Transverse colon (tissue), 4 donors: ENCODE measurements around the gene FBLN2. TPM values are rescaled to one million over a fixed set of nuclear protein-coding genes. Genes with fewer than 3 reads are reported as not detected.

Source experiments
- DNase-seq: peaks from one replicate; pipeline ENCODE4 v3.0.0-alpha.2; 2019
- H3K27ac ChIP-seq, 4 donors: fragments of 200-600 bp; sonication (generic); 2 replicates each; pipeline ENCODE4 v1.5.1; 2016 to 2018; ENCODE audit warnings: inconsistent platforms in 4 of 4
- H3K27me3 ChIP-seq: fragments of 200-600 bp; sonication (generic); 2 replicates; pipeline ENCODE4 v1.5.1; 2017; ENCODE audit warnings: inconsistent platforms
- H3K36me3 ChIP-seq, 4 donors: fragments of 200-600 bp; sonication (generic); 2 replicates each; pipeline ENCODE4 v1.5.1; 2017 to 2019; ENCODE audit warnings: inconsistent platforms in 4 of 4
- H3K4me1 ChIP-seq, 4 donors: fragments of 200-600 bp; sonication (generic); 2 replicates each; pipeline ENCODE4 v1.5.1; 2017 to 2020; ENCODE audit warnings: inconsistent platforms in 4 of 4
- H3K4me3 ChIP-seq, 4 donors: fragments of 200-600 bp; sonication (generic); 1 replicate in 1 of 4; 2 replicates in 3 of 4; pipeline versions ENCODE4 v1.5.1 to v1.6.1; 2017 to 2019; ENCODE audit warnings: inconsistent platforms in 4 of 4
- H3K9me3 ChIP-seq, 2 donors: fragments of 200-600 bp; sonication (generic); 2 replicates each; pipeline ENCODE4 v1.5.1; 2017 to 2019; ENCODE audit warnings: inconsistent platforms in 2 of 2
- EP300 ChIP-seq: sonication (generic); formaldehyde crosslinking; IDR thresholded peaks from one replicate; pipeline ENCODE4 v1.6.1; 2017; ENCODE audit warnings: antibody characterized with exemption, low read depth
- POLR2A ChIP-seq: fragments of 450-650 bp; IDR thresholded peaks from one replicate; pipeline ENCODE4 v1.6.1; 2016; ENCODE audit warnings: antibody characterized with exemption, mild to moderate bottlenecking, moderate library complexity
- POLR2AphosphoS5 ChIP-seq, 3 donors: sonication (generic); formaldehyde crosslinking; IDR thresholded peaks; one replicate each; pipeline ENCODE4 v1.6.1; 2016; ENCODE audit warnings: antibody characterized with exemption in 3 of 3
- WGBS, 2 donors: methylation state at CpG; one replicate each; pipeline ENCODE4 v1.1.5; 2018; ENCODE audit warnings: low coverage in 1 of 2; 5-methylcytosine and 5-hydroxymethylcytosine counted together
- in situ Hi-C, 4 donors: fragments of 200-750 bp; cut with MboI; loops; one replicate each; pipeline versions ENCODE4 v1.15.0 to v1.15.1; 2017; ENCODE audit warnings: low sequenced_read_pairs in 3 of 4, low pct_ligation_motif_present in 1 of 4, low pct_unique_long_range_greater_than_20kb in 1 of 4
- intact Hi-C: fragments of 100-400 bp; cut with DNase I; formaldehyde crosslinking; loops from one replicate; pipeline ENCODE4 v1.15.1; 2023; ENCODE audit warnings: low total_unique reads
- total RNA-seq, 4 donors: library from RNA; depleted of rRNA; stranded (reverse); fragments of >200 nt; gene quantifications; one replicate each; pipeline ENCODE4 v1.1.0, GENCODE V29; 2016
- TF ChIP-seq, protein P1 (sequence below), 5 experiments: fragments of 200-600 bp in 3 of 5; fragments of 450-650 bp in 2 of 5; sonication (generic) in 3 of 5; IDR thresholded peaks; 1 replicate in 2 of 5; 2 replicates in 3 of 5; pipeline ENCODE4 v1.5.1; 2016 to 2017; ENCODE audit warnings: antibody characterized with exemption in 5 of 5, inconsistent platforms in 3 of 5, mild to moderate bottlenecking in 2 of 5, moderate library complexity in 1 of 5

FBLN2 gene
- total RNA-seq, 4 donors from 2014 or later, result 23.0 to 51.5 (median 31.4) TPM

GRCh38 chr3:13671482-13672233 lies 122.7 kb downstream of the FBLN2 start:
- H3K27me3 ChIP-seq, result peaks cover 12% of the 10 kb centered on the region

DNA sequence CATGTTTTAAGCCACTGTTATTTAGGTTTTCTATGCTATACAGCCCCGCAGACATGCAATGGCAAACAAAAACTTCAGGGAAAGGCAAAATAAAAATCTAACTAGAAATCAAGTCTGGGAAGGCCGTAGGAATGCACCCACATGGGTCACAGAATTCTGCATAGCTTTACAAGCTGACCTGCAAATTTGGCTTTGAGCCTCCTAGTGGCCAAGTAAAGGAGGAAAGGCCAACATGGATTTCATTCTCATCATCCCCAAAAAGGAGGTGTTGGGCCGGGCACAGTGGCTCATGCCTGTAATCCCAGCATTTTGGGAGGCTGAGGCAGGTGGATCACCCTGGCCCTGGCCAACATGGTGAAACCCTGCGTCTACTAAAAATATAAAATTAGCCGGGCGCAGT lies 124.3 kb downstream of the FBLN2 start:
- TF ChIP-seq, protein P1, sequence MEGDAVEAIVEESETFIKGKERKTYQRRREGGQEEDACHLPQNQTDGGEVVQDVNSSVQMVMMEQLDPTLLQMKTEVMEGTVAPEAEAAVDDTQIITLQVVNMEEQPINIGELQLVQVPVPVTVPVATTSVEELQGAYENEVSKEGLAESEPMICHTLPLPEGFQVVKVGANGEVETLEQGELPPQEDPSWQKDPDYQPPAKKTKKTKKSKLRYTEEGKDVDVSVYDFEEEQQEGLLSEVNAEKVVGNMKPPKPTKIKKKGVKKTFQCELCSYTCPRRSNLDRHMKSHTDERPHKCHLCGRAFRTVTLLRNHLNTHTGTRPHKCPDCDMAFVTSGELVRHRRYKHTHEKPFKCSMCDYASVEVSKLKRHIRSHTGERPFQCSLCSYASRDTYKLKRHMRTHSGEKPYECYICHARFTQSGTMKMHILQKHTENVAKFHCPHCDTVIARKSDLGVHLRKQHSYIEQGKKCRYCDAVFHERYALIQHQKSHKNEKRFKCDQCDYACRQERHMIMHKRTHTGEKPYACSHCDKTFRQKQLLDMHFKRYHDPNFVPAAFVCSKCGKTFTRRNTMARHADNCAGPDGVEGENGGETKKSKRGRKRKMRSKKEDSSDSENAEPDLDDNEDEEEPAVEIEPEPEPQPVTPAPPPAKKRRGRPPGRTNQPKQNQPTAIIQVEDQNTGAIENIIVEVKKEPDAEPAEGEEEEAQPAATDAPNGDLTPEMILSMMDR (IDR thresholded peaks at IDR 0.05), result no peak
- TF ChIP-seq EP300, result no peak
- no peak for TF ChIP-seq POLR2AphosphoS5 (IDR thresholded peaks at IDR 0.05)
- no peak for TF ChIP-seq POLR2A
- intact Hi-C loops (no loop called here), in situ Hi-C loops (loop anchor here in 2 of 4 donors (25.0 kb wide), 1 partner anchor 214 kb away; the partner anchor contains the start of gene WNT7A (in 2 of the 2))
- peaks cover 12% of the 10 kb centered on the region for H3K27me3 ChIP-seq
- 66 to 82% methylated on average over 3 to 6 of the region's 6 CpGs for WGBS, 2 donors
- H3K9me3 ChIP-seq, result no peaks in the 10 kb centered on the region
- H3K4me1 ChIP-seq, result no peaks in the 10 kb centered on the region
- no peak overlapping the region for H3K4me3 ChIP-seq
- DNase-seq, result no peak
- H3K36me3 ChIP-seq, result no peaks in the 10 kb centered on the region
- H3K27ac ChIP-seq, result no peak overlapping the region

More at GRCh38 chr3:13671482-13672233, 122.7 kb downstream of the FBLN2 start:
- no peaks in the 10 kb centered on the region for H3K4me1 ChIP-seq
- intact Hi-C loops (no loop called here), in situ Hi-C loops (loop anchor here in 2 of 4 donors (25.0 kb wide), 1 partner anchor 216 kb away; the partner anchor contains the start of gene WNT7A (in 2 of the 2))
- DNase-seq, result no peak
- no peaks in the 10 kb centered on the region for H3K36me3 ChIP-seq
- H3K9me3 ChIP-seq, result no peaks in the 10 kb centered on the region
- H3K27ac ChIP-seq, result no peak overlapping the region
- 71 to 72% methylated on average over 6 to 10 of the region's 10 CpGs for WGBS, 2 donors
- no peak for TF ChIP-seq EP300
- no peak for TF ChIP-seq POLR2A
- TF ChIP-seq, protein P1 (IDR thresholded peaks at IDR 0.05), result no peak
- TF ChIP-seq POLR2AphosphoS5 (IDR thresholded peaks at IDR 0.05), result no peak
- H3K4me3 ChIP-seq, result no peak overlapping the region

DNA sequence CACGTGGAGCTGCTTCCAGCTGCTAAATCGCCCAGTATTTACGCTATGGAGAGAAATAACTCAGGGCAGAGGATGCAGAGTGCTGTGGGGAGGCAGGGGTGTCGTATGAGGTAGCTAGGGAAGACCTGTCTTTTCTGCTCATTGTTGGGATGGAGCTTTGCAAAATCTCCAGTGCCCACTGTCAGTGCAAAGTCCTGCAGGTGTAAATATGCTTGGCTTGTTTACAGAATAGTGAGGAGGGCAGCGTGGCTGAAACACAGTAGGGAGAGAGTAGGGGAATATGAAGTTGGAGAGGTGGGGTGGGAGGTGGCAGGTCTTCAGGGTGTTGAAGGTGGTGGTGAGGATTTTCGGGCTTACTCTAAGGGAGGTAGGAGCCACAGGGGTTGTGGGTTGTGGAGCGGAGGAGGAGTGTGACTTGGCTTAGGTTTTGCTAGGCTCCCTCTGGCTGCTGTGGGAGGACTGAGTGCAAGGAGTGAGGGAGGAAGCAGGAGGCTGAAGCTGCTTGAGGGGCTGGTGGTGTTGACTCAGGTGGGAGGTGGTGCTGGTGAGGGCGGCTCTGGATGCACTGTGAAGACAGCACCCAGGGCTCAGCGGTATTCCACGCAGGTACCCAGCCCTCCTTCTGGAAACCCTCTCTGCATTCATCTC lies 125.7 kb downstream of the FBLN2 start:
- Histone ChIP-seq H3K4me3 (no peak overlapping the region), H3K36me3 (no peaks in the 10 kb centered on the region), H3K27ac (no peak overlapping the region), H3K9me3 (no peaks in the 10 kb centered on the region), H3K27me3 (peaks cover 12% of the 10 kb centered on the region), H3K4me1 (no peaks in the 10 kb centered on the region)
- TF ChIP-seq POLR2A, result no peak
- TF ChIP-seq EP300, result no peak
- TF ChIP-seq POLR2AphosphoS5 (IDR thresholded peaks at IDR 0.05), result no peak
- TF ChIP-seq, protein P1 (IDR thresholded peaks at IDR 0.05), result no peak
- no peak for DNase-seq
- in situ Hi-C loops (loop anchor here in 2 of 4 donors (25.0 kb wide), 1 partner anchor 213 kb away; the partner anchor contains the start of gene WNT7A (in 2 of the 2)), intact Hi-C loops (no loop called here)
- 33 to 48% methylated on average over 7 to 10 of the region's 10 CpGs for WGBS, 2 donors

DNA sequence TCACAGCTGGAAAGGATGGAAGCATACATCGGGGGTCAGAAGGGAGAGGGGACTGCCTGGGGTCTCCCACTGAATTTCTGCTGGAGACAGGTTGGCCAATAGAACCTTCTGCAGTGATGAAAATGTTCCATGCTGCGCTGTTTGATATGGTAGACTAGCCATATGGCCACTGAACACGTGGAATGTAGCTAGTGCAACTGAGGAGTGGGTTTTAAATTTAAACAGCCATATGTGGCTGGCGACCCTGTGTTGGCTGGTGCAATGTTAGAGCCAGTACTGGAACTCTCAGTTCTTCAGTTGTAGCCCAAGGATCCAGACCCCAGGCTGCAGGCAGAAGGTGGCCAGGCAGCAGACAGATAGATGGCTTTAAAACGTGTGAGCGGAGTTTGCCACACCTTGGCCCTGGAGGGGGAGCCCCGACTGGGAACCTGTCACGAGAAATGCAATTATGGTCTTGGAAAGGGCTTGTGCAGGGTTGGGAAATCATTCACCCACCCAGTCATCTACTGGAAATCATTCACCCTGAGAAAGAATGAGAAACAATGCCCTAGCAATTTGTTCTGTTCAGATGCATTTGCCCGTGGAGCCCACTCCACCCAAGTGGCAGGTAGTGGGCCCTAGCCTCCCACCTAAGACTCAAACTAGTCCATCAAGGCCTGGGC lies 127.6 kb downstream of the FBLN2 start:
- WGBS, 2 donors, result 59% methylated on average over 9 of the region's 9 CpGs; no CpG with 5 or more reads in 1 of the 2 donors
- no peaks in the 10 kb centered on the region for H3K4me1 ChIP-seq
- TF ChIP-seq POLR2A (no peak), EP300 (no peak), POLR2AphosphoS5 (IDR thresholded peaks at IDR 0.05) (no peak)
- TF ChIP-seq, protein P1 (IDR thresholded peaks at IDR 0.05), result no peak
- H3K9me3 ChIP-seq, result no peaks in the 10 kb centered on the region
- H3K27ac ChIP-seq, result no peak overlapping the region
- in situ Hi-C loops, result no loop called here
- H3K27me3 ChIP-seq, result peaks cover 6% of the 10 kb centered on the region
- intact Hi-C loops, result no loop called here
- H3K4me3 ChIP-seq, result no peak overlapping the region
- no peak for DNase-seq
- no peaks in the 10 kb centered on the region for H3K36me3 ChIP-seq
